GM12878 (cell line): ENCODE data around the gene HDDC3. TPM values are rescaled to one million over a fixed set of nuclear protein-coding genes. Genes with fewer than 3 reads are reported as not detected.

ENCODE experiments used
- ATAC-seq: fragments of 200-7000 bp; cut with Tn5 transposase; 3 replicates; pipeline ENCODE4 v1.9.1; 2020; ENCODE audit warnings: mild to moderate bottlenecking, moderate library complexity
- BruUV-seq: library from RNA; stranded (reverse); fragments of 400-500 nt; replicated peaks from 2 replicates; lab custom pipeline; 2021; lab: Mats Ljungman, UMichigan
- CTCF ChIA-PET: fragments of 300-600 bp; sonication (Branson Sonifier 250); formaldehyde crosslinking; extraction: SDS; loops from one replicate; lab custom pipeline; 2021; ENCODE audit warnings: inconsistent platforms; lab: Yijun Ruan, JAX
- POLR2A ChIA-PET: fragments of 350-600 bp; formaldehyde crosslinking; extraction: SDS; loops from one replicate; lab custom pipeline; 2021; ENCODE audit warnings: inconsistent platforms; lab: Charles Lee
- RAD21 ChIA-PET: fragments of 300-600 bp; sonication (Branson Sonifier 250); formaldehyde crosslinking; loops from one replicate; lab custom pipeline; 2023; ENCODE audit warnings: antibody characterized with exemption; ENCODE audit not compliant: unreplicated experiment; lab: Charles Lee
- SMC1A ChIA-PET: fragments of 300-600 bp; sonication (Branson Sonifier 250); formaldehyde crosslinking; loops from one replicate; lab custom pipeline; 2023; ENCODE audit not compliant: unreplicated experiment, uncharacterized antibody; lab: Charles Lee
- DNase-seq: peaks from one replicate; pipeline ENCODE4 v3.0.0-alpha.2; 2011; ENCODE audit warnings: low read depth, low spot score
- FAIRE-seq: peaks from 3 replicates; lab custom pipeline; 2011; peaks lifted over from hg19 to GRCh38; lab: Jason Lieb, UNC
- H2AFZ ChIP-seq: 2 replicates; pipeline ENCODE4 v1.6.0; 2011; ENCODE audit warnings: low read depth, low read length, control low read depth; ENCODE audit not compliant: control insufficient read depth
- H3K27ac ChIP-seq: 2 replicates; pipeline ENCODE4 v1.5.1; 2011; ENCODE audit warnings: control low read depth; ENCODE audit not compliant: control insufficient read depth, insufficient read depth
- H3K27me3 ChIP-seq, 2 experiments: replicated peaks in 1 of 2; 2 replicates each; pipeline versions ENCODE4 v1.6.0 to v1.6.1; 2011; ENCODE audit warnings: low read length in 1 of 2; ENCODE audit not compliant: control insufficient read depth in 2 of 2, insufficient read depth in 2 of 2
- H3K36me3 ChIP-seq, 2 experiments: 2 replicates each; pipeline ENCODE4 v1.5.1; 2011; ENCODE audit warnings: low read length in 1 of 2; ENCODE audit not compliant: control insufficient read depth in 2 of 2, insufficient read depth in 2 of 2
- H3K4me1 ChIP-seq: 2 replicates; pipeline ENCODE4 v1.6.1; 2011; ENCODE audit warnings: mild to moderate bottlenecking, low read length, moderate library complexity, mixed read lengths; ENCODE audit not compliant: control insufficient read depth, insufficient read depth
- H3K4me2 ChIP-seq: 2 replicates; pipeline ENCODE4 v1.6.0; 2011; ENCODE audit warnings: control low read depth; ENCODE audit not compliant: control insufficient read depth, insufficient read depth
- H3K4me3 ChIP-seq: fragments of 200-600 bp; sonication (generic); 2 replicates; pipeline ENCODE4 v1.5.1; 2016
- H3K79me2 ChIP-seq: 2 replicates; pipeline ENCODE4 v1.6.0; 2011; ENCODE audit warnings: low read length; ENCODE audit not compliant: control insufficient read depth, insufficient read depth
- H3K9ac ChIP-seq: 2 replicates; pipeline ENCODE4 v1.8.0; 2011; ENCODE audit warnings: low read length, control low read depth, mixed read lengths; ENCODE audit not compliant: control insufficient read depth, insufficient read depth
- H3K9me3 ChIP-seq: replicated peaks from 3 replicates; pipeline ENCODE4 v1.5.1; 2011; ENCODE audit warnings: mild to moderate bottlenecking, low read length; ENCODE audit not compliant: control insufficient read depth, insufficient read depth
- H4K20me1 ChIP-seq: 2 replicates; pipeline ENCODE4 v1.6.0; 2011; ENCODE audit not compliant: control insufficient read depth, insufficient read depth
- POLR2A ChIP-seq: IDR thresholded peaks from 2 replicates; pipeline ENCODE4 v1.6.1; 2011; ENCODE audit warnings: low read depth, mild to moderate bottlenecking, low read length
- SUPT20H ChIP-seq: IDR thresholded peaks from 2 replicates; pipeline ENCODE4 v1.6.1; 2011; ENCODE audit warnings: low read depth, mild to moderate bottlenecking, low read length, moderate library complexity, borderline replicate concordance; ENCODE audit not compliant: control insufficient read depth
- TBL1XR1 ChIP-seq: IDR thresholded peaks from 2 replicates; pipeline ENCODE4 v1.6.1; 2012; ENCODE audit warnings: low read depth, low read length, improper control_type of control experiment
- WGBS: methylation state at CpG from one replicate; pipeline ENCODE4 v1.1.6; 2016; ENCODE audit warnings: low lambda C conversion rate; ENCODE audit not compliant: insufficient replicate concordance, insufficient coverage; ENCODE audit errors: missing lambda C conversion rate; 5-methylcytosine and 5-hydroxymethylcytosine counted together
- in situ Hi-C: fragments of 300-500 bp; cut with MboI; formaldehyde crosslinking; loops from 9 replicates; pipeline ENCODE4 v1.14.3; 2018; ENCODE audit warnings: mixed read lengths
- intact Hi-C: fragments of 100-400 bp; cut with micrococcal nuclease; formaldehyde crosslinking; loops from one replicate; pipeline ENCODE4 v1.14.2; 2022; ENCODE audit not compliant: unreplicated experiment
- polyA plus RNA-seq, 11 experiments: library from polyadenylated mRNA; depleted of rRNA in 4 of 11; unstranded in 6 of 11; stranded (reverse) in 5 of 11; fragments of >200 nt; fragmentation: Nextera tagmentation in 4 of 11; fragmentation: Illumina TruSeq in 1 of 11; extraction: Ambion mirVana in 4 of 11; extraction: Trizol in 1 of 11; gene quantifications; 1 replicate in 1 of 11; 2 replicates in 10 of 11; pipeline versions ENCODE4 v1.2.1 to v1.2.3, GENCODE V29; 2011 to 2016; ENCODE audit warnings: inconsistent platforms in 2 of 11, missing spikeins in 2 of 11, low read depth in 1 of 11
- total RNA-seq, 4 experiments: library from RNA; depleted of rRNA in 3 of 4; stranded (reverse); fragments of >200 nt in 3 of 4; fragmentation: Illumina TruSeq in 1 of 4; extraction: Trizol in 1 of 4; gene quantifications; 2 replicates each; pipeline versions ENCODE4 v1.2.1 to v1.2.3, GENCODE V29; 2013 to 2021
- TF ChIP-seq, protein P1 (sequence below): fragments of 150-350 bp; IDR thresholded peaks from 2 replicates; pipeline ENCODE4 v1.6.1; 2016; ENCODE audit warnings: low read depth, low read length

Gene HDDC3
- total and polyA plus RNA-seq, 10 of the 15 experiments (the other 5 are each of a cell fraction or from before 2014, with no cell fraction given): 5.6 to 39.5 (median 23.0) TPM

DNA sequence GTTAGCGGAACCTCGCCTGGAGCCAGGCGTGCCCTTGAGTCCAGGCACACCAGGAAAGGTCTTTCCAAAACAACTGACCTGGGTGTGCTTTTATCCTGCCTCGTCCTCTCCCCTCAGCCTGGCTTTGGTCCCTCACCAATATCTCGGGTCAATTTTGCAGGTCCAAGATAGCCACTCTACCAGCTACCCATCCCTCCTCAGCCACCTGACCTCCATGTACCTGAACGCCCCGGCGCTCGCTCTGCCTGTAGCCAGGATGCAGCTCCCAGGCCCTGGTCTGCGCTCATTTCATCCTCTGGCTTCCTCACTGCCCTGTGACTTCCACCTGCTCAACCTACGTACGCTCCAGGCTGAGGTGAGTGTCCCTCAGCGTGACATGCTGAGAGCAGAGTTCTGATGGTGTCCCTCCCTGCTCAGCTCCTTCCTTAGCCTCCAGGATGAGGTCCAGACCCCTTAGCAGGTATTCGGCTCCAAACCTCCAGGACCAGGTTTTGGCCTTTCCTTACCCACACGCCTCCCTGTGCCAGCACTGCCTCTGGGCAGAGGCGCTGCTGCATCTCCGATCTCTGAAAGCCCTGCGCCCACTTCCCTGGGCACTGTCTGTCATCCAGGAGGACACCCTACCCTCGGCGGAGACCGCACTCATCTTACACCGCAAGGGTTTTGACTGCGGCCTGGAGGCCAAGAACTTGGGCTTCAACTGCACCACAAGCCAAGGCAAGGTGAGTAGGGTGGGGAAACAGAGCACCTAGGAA lies 14.1 kb downstream of the HDDC3 start:
- BruUV-seq: no TSS peak
- FAIRE-seq (no peak), ATAC-seq (no peak), DNase-seq (no peak)
- Histone ChIP-seq H3K79me2 (no peaks in the 10 kb centered on the region), H2AFZ (no peak overlapping the region), H3K36me3 (peaks cover 34 to 36% of the 10 kb centered on the region in 2 experiments), H4K20me1 (no peaks in the 10 kb centered on the region), H3K4me1 (peaks cover 12% of the 10 kb centered on the region), H3K9me3 (no peaks in the 10 kb centered on the region), H3K9ac (no peak overlapping the region), H3K27ac (no peak overlapping the region), H3K4me3 (no peak overlapping the region), H3K4me2 (no peak overlapping the region), H3K27me3 (no peaks in the 10 kb centered on the region)
- WGBS: 96% methylated on average over 23 of the region's 23 CpGs
- ChIA-PET CTCF (interaction anchor here (1.1 to 1.4 kb wide), 2 partner anchors 13 to 15 kb away, joined by 5 read pairs; partner anchors contain the start of gene HDDC3), SMC1A (interaction anchor here (0.9 kb wide), 1 partner anchor 15 kb away, joined by 3 read pairs; the partner anchor contains the start of gene MAN2A2), POLR2A (interaction anchor here (0.6 to 1.0 kb wide), 2 partner anchors 14 to 208 kb away, joined by 3 read pairs; no protein-coding TSS in a partner anchor), RAD21 (interaction anchor here (1.1 kb wide), 1 partner anchor 14 kb away, joined by 3 read pairs; the partner anchor contains the start of gene MAN2A2)
- TF ChIP-seq TBL1XR1 (no peak), SUPT20H (no peak), POLR2A (peak; percentile 52)
- TF ChIP-seq, protein P1, sequence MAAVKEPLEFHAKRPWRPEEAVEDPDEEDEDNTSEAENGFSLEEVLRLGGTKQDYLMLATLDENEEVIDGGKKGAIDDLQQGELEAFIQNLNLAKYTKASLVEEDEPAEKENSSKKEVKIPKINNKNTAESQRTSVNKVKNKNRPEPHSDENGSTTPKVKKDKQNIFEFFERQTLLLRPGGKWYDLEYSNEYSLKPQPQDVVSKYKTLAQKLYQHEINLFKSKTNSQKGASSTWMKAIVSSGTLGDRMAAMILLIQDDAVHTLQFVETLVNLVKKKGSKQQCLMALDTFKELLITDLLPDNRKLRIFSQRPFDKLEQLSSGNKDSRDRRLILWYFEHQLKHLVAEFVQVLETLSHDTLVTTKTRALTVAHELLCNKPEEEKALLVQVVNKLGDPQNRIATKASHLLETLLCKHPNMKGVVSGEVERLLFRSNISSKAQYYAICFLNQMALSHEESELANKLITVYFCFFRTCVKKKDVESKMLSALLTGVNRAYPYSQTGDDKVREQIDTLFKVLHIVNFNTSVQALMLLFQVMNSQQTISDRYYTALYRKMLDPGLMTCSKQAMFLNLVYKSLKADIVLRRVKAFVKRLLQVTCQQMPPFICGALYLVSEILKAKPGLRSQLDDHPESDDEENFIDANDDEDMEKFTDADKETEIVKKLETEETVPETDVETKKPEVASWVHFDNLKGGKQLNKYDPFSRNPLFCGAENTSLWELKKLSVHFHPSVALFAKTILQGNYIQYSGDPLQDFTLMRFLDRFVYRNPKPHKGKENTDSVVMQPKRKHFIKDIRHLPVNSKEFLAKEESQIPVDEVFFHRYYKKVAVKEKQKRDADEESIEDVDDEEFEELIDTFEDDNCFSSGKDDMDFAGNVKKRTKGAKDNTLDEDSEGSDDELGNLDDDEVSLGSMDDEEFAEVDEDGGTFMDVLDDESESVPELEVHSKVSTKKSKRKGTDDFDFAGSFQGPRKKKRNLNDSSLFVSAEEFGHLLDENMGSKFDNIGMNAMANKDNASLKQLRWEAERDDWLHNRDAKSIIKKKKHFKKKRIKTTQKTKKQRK: no peak
- in situ Hi-C loops: no loop called here
- intact Hi-C loops: no loop called here
